Activated CD8-positive, alpha-beta memory T cell treated with anti-CD3 and anti-CD28 coated beads, Interleukin-2, amount 50 U/mL, for 48 hours (primary cell): ENCODE results near the gene ZBTB46.
"Not testable (repeated sequence)": the region's sequence is repeated elsewhere in the genome, so short reads cannot be mapped to it uniquely, and the experiment has no call there.

Experiments
- DNase-seq: peaks from one replicate; pipeline ENCODE4 v3.0.0-alpha.2; 2020

The ZBTB46 gene

GRCh38 chr20:63857764-63858392, 26.8 kb upstream of the ZBTB46 start:
- DNase-seq, result no peak

GRCh38 chr20:63856098-63856511, 25.0 kb upstream of the ZBTB46 start:
- no peak for DNase-seq

- DNase-seq, result no peak
Measured at GRCh38 chr20:63855363-63856097, 24.5 kb upstream of the ZBTB46 start.

GRCh38 chr20:63854766-63855362, 23.8 kb upstream of the ZBTB46 start:
- DNase-seq, result no peak

- no peak for DNase-seq
Measured at GRCh38 chr20:63854069-63854765, 23.2 kb upstream of the ZBTB46 start.

GRCh38 chr20:63853733-63854068, 22.6 kb upstream of the ZBTB46 start:
- DNase-seq, result not testable (repeated sequence)

- DNase-seq, result not testable (repeated sequence)
Measured at GRCh38 chr20:63851548-63851943, 20.5 kb upstream of the ZBTB46 start.

- DNase-seq, result peak; percentile 76
Measured at GRCh38 chr20:63850689-63851547, 19.9 kb upstream of the ZBTB46 start.

GRCh38 chr20:63848003-63848911, 17.2 kb upstream of the ZBTB46 start:
- DNase-seq, result no peak

GRCh38 chr20:63847237-63848002, 16.4 kb upstream of the ZBTB46 start:
- no peak for DNase-seq

GRCh38 chr20:63846888-63847236, 15.8 kb upstream of the ZBTB46 start:
- no peak for DNase-seq

- DNase-seq, result no peak
Measured at GRCh38 chr20:63846128-63846771, 15.2 kb upstream of the ZBTB46 start.

- no peak for DNase-seq
Measured at GRCh38 chr20:63844511-63844991, 13.5 kb upstream of the ZBTB46 start.

GRCh38 chr20:63843778-63844177, 12.7 kb upstream of the ZBTB46 start:
- no peak for DNase-seq

- no peak for DNase-seq
Measured at GRCh38 chr20:63843222-63843621, 12.2 kb upstream of the ZBTB46 start.

- DNase-seq, result no peak
Measured at GRCh38 chr20:63842258-63842657, 11.2 kb upstream of the ZBTB46 start.

GRCh38 chr20:63840405-63840828, 9.4 kb upstream of the ZBTB46 start:
- no peak for DNase-seq

GRCh38 chr20:63839620-63840019, 8.6 kb upstream of the ZBTB46 start:
- DNase-seq, result no peak

- DNase-seq, result no peak
Measured at GRCh38 chr20:63837479-63837878, 6.4 kb upstream of the ZBTB46 start.
